ENCODE results near the gene DLGAP4.

GRCh38 chr20:36336954-36337704 is 31.0 kb downstream of the DLGAP4 start:
- TF ChIP-seq POLR2A (IDR thresholded peaks at IDR 0.05; ENCODE audit: low read length) = no peak
- no peak for TF ChIP-seq CTCF (IDR thresholded peaks at IDR 0.05)
- no peak for TF ChIP-seq PBX3 (IDR thresholded peaks at IDR 0.05)
- TF ChIP-seq GATA3 (IDR thresholded peaks at IDR 0.05; ENCODE audit: borderline replicate concordance) = no peak
- TF ChIP-seq HOXA7 (CRISPR knock-in tag; IDR thresholded peaks at IDR 0.05) = no peak
